GM21529 (cell line): ENCODE measurements around the gene TMEM205.
A peak's percentile ranks its signal among the peaks of the same experiment; 100 is the strongest.
"Not testable (repeated sequence)": the region's sequence is repeated elsewhere in the genome, so short reads cannot be mapped to it uniquely, and the experiment has no call there.

Source experiments
- ATAC-seq: cut with Tn5 transposase; IDR thresholded peaks from one replicate; pipeline ENCODE4 v1.9.1; 2021; ENCODE audit not compliant: unreplicated experiment

Gene TMEM205

DNA sequence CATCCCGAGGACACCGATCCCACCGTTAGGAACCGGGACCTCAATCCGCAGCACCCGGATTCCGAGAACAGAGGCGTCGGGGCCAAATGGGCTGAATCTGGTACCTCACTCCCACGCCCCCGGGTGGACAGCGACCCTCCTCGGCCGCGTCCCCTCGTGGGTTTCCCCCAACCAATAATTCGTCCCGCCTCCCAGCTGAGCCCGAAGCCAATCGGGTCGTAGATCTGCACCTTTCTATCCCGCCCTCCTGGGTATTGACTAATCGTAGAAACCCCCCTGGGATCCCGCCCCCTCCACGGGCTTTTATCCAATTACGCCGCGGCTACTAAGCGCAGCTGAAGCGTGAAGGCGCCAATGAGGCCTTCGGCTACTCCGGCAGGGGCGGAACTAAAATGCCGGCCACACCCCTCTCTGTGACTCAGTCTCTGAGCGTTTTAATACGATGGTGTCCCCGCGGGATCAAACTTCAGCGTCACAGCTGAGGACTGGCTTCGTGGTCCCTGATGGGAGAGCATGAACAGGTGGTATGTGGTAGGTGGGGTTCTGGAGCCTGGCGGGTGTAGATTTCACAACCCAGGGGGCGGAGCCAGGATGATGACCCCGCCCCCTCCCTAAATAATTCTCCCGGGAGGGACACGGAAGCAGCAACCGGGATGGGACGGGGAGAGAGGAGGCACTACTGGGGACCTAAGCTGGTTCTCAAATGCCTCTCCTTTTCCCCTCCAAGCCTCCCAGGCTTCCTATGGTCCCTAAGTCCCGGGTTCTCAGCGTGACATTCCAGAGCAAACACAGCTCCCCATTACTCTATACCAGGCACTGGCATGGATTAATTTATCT, at the start of gene TMEM205, which contains the start of gene CCDC159:
Gene TMEM205, minus strand, starts transcription at position 165 of the 837 bp plus-strand sequence. CDS start 649 bp downstream, outside the sequence.
Gene CCDC159, plus strand, starts transcription at position 416 of the 837 bp plus-strand sequence. Its CDS starts 88 bp downstream, at position 504.
- ATAC-seq: peak; percentile 84

GRCh38 chr19:11390933-11391680, 45.0 kb upstream of the TMEM205 start:
- no peak for ATAC-seq

DNA sequence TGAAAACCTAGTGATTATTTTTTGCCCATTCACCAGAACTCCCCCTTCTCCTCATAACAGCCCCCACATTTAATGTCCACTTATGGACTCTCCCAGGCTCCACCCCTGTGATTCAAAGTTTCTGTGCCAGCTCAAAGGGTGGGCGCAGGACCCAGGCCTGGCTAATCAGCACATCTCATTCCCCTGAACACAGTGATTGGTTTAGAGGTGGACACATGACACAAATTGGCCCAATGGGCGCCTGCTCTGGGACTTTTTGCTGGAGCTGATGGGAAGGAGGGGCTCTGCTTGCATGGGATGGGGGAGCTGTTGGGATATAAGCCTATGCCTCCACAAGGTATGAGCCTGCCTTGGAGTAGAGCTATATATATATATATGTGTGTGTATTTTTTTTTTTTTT, 44.3 kb upstream of the TMEM205 start:
- no peak for ATAC-seq

DNA sequence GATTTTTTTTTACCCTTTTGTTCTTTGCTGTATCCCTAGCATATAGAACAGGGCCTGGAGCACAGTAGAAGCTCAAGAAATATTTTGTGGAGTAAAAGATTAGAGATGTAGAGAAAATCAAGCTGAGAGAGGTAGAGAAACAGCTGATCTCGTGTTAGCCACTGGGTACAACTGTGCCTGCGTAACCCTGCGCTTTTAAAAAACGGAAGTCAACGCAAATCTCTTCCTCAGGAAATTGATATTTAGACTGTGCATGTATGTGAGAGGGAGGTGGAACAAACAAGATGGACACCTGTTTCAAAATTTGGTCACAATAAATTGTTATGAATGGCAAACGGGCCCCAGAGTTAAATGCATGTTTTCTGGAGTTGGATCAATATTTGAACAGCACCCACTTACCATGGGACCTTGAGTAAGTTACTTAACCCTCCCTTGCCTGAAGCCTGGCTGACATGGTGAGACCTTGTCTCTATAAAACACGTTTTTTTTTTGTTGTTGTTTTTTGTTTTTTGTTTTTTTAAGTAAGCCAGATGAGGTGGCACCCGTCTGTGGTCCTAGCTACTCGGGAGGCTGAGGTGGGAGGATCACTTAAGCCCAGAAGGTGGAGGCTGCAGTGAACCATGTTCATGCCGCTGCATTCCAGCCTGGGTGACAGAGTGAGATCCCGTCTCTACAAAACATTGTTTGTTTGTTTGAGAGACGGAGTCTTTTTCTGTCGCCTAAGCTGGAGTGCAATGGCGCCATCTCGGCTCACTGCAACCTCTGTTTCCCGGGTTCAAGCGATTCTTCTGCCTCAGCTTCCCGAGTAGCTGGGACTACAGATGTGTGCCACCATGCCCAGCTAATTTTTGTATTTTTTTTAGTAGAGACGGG, 41.3 kb upstream of the TMEM205 start:
- ATAC-seq: no peak

DNA sequence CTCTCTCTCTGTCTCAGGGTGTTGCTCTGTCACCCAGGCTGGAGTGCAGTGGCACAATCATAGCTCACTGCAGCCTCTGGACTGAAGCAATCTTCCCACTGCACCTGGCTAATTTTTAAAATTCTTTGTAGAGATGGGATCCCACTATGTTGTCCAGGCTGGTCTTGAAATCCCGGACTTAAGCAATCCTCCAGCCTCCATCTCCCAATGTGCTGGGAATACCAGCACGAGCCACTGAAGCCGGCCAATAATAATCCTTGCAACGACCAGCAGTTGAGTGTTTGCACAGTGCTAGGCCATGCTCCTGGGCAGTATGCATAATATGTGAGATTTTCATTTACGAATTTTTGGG, 38.7 kb upstream of the TMEM205 start:
- no peak for ATAC-seq

- no peak for ATAC-seq
Measured at GRCh38 chr19:11383706-11384048, 37.6 kb upstream of the TMEM205 start.

GRCh38 chr19:11382898-11383705, 37.0 kb upstream of the TMEM205 start:
- ATAC-seq: no peak

DNA sequence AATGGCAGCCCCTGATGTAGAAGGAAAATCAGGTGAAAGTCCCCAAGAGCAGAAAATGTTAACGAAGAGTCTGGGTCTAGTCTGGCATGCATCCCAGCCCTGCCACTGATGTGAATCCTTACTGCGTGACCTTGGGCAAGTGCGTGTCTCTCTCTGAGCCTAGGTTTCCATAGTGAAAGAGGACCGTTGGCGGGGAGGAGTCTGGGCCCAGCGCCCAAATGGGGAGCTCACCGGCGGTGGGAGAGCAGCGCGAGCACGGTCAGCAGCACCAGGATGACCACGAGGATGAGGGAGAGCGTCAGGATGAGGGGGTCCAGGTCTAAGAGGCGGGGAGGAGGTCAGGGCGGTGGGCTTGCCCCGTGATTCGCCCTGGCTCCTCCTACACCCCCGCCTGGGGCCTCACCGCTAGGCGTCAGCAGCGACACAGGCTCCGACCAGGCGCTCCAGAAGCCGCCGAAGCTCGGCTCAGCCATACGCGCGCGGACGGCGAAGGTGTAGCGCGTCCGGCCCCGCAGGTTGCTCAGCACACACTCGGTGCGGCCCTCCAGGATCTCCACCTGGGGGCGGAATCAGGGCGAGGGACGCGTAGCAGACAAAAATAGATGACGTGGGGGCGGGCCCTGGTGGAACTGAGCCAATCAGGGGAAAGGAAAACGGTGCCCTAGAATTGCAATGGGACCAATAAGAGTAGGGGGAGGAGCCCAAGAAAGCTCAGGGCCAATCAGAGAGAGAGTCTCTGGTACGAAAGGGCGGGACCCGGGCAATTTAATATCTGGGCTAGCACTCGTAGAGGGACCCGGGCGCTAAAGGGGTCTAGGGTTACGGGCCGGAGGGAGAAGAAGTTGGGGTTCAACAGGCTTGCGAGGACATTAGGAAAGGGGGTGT, 34.8 kb upstream of the TMEM205 start:
- peak; percentile 74 for ATAC-seq

DNA sequence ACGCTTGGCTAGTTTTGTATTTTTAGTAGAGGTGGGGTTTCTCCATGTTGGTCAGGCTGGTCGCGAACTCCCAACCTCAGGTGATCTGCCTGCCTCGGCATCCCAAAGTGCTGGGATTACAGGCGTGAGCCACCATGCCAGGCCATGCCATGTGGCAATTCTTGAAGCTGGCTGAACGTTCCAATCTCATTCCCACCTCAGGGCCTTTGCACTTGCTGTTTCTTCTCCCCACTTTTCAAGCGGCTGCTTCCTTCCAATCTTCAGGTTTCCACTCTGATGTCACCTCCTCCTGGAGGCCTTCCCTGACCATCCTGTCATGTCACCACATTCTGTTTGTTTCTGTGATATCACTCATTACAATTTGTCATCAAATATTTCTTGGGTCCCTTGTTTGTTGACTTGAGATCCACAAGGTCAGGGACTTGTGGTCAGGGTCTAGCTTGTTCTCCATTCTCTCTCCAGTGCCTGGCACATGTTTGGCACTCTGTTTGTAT, 33.8 kb upstream of the TMEM205 start:
- no peak for ATAC-seq

- ATAC-seq: not testable (repeated sequence)
Measured at GRCh38 chr19:11379269-11379845, 33.3 kb upstream of the TMEM205 start.

- ATAC-seq: no peak
Measured at GRCh38 chr19:11378319-11379189, 32.5 kb upstream of the TMEM205 start.

DNA sequence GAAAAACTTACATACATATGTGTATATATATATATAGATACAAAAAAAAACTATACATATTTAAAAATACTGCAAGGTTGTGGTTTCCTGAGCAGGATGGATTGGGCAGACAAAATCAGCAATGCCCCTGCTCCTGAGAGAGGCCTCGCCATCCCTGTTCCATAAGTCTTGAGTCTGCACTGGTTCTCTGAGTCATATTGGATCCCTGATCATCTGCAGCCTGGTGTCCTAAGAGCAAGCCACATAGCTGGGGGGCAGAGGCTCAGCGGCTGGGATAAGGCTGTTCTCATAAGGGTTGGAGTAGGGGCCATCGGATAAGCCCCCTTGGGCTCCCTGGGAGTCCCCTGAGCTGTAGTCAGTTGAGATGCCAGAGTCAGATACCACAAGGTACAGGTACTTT, 31.7 kb upstream of the TMEM205 start:
- no peak for ATAC-seq

DNA sequence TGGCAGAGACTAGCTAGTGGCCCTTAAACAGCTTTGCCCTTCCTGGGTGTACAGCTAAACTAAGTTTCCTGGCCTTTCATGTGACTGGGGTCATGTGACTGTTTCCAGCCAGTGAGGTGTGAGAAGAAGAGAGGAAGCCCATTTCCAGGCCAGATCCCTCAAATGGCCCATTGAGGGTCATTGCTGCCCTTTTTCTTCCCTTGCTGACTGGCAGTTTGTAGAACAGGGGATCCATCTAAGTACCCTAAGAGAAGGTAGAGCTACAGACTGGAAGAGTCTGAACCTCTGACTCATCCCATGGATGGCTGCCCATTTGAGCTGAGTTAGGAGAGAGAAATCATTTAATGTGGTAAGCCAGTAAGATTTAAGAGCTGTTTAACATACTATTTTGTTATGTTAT, 31.2 kb upstream of the TMEM205 start:
- no peak for ATAC-seq

- ATAC-seq: no peak
Measured at GRCh38 chr19:11375143-11375948, 29.3 kb upstream of the TMEM205 start.

DNA sequence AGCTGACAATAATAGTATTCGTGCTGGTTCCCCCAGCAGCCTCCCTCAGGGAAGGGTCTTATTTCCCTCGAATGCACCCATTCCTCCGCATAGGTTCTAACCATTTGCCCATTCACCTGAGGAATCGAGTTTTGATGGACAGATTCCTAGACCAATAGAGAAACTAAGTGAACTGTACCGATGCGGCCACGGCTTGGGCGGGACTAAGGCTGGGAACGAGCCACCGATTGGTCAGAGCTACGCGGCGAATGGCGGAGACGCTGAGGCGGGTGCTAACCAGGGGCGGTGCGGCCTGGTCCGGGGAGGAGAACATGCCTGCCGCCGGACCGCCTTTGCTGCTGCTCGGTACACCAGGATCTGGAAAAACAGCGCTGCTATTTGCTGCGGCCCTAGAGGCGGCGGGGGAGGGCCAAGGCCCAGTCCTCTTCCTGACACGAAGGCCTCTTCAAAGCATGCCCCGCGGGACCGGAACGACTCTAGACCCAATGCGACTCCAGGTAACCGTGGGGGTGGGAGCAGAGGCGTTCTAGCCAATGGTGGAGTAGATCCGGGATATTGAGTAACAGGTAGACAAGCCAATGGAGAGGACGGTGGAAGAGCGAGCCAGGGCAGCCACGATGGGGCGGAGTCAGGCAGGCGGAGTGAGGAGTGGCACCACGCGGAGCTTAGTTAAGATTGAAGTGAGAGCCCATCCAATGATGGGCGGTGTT, 28.5 kb upstream of the TMEM205 start, which contains the start of gene SWSAP1:
Gene SWSAP1, plus strand, starts transcription at position 234 of the 710 bp plus-strand sequence. Its CDS starts 15 bp downstream, at position 249.
- peak; percentile 81 for ATAC-seq

DNA sequence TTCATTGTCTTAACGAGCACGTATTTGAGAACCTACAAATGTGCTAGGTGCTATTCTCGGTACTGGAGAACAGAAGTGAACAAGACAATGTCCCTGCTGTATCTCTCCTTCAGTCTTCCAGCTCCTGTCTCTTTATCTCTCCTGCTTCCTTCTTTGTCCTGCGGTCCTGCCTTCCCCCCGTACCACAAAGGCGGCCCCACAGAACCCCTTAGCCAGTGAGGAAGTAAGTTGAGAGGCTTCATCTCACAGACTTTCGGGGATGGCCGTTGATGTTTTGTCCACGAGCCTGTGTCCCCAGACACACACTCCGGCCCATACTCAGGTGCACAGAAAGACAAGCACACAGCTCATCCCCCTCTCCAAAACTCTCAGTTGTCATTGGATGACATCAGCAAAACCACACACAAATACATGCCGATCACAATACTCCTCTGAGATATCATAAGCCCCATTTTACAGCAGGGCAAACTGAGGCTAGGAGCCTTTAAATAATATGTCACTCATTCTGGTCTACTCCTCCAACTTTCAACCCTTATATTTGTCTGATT, 27.9 kb upstream of the TMEM205 start:
- ATAC-seq: no peak
